ENCODE data around the gene PTPRK.

Gene PTPRK

GRCh38 chr6:128500014-128500413, 20.4 kb downstream of the PTPRK start:
- TF ChIP-seq, protein P1, sequence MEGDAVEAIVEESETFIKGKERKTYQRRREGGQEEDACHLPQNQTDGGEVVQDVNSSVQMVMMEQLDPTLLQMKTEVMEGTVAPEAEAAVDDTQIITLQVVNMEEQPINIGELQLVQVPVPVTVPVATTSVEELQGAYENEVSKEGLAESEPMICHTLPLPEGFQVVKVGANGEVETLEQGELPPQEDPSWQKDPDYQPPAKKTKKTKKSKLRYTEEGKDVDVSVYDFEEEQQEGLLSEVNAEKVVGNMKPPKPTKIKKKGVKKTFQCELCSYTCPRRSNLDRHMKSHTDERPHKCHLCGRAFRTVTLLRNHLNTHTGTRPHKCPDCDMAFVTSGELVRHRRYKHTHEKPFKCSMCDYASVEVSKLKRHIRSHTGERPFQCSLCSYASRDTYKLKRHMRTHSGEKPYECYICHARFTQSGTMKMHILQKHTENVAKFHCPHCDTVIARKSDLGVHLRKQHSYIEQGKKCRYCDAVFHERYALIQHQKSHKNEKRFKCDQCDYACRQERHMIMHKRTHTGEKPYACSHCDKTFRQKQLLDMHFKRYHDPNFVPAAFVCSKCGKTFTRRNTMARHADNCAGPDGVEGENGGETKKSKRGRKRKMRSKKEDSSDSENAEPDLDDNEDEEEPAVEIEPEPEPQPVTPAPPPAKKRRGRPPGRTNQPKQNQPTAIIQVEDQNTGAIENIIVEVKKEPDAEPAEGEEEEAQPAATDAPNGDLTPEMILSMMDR (IDR thresholded peaks at IDR 0.05; ENCODE audit: insufficient read depth, missing control alignments): no peak
- FAIRE-seq (no peak), DNase-seq (ENCODE audit: insufficient read length, low spot score) (no peak)

GRCh38 chr6:128499079-128499731, 21.2 kb downstream of the PTPRK start:
- TF ChIP-seq, protein P1 (IDR thresholded peaks at IDR 0.05; ENCODE audit: insufficient read depth, missing control alignments): no peak
- FAIRE-seq (no peak), DNase-seq (ENCODE audit: insufficient read length, low spot score) (no peak)

GRCh38 chr6:128498234-128498633, 22.2 kb downstream of the PTPRK start:
- TF ChIP-seq, protein P1 (IDR thresholded peaks at IDR 0.05; ENCODE audit: insufficient read depth, missing control alignments): no peak
- DNase-seq (ENCODE audit: insufficient read length, low spot score) (no peak), FAIRE-seq (no peak)

- DNase-seq (ENCODE audit: insufficient read length, low spot score): no peak
- FAIRE-seq: no peak
- TF ChIP-seq, protein P1 (IDR thresholded peaks at IDR 0.05; ENCODE audit: insufficient read depth, missing control alignments): no peak
Observed at GRCh38 chr6:128495536-128496333, 24.7 kb downstream of the PTPRK start.

DNA sequence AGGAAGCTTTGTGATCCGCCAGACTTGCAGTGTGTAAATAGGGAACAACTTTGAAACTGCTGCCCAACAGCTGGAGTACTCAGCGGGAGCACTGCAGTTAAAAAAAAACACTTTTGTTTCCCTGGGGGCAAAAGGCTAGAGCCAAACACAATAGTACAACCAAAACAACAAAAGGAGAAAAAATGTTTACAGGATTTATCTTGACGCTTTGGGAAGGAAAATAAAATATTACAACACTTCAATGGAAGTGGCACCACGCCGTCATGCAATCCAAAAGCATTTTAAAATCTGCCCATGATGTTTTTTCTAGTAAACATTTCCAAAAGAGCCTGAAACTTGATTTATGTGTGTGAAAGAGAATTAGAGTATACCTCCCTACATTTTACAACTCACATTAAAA, 26.0 kb downstream of the PTPRK start:
- TF ChIP-seq, protein P1 (IDR thresholded peaks at IDR 0.05; ENCODE audit: insufficient read depth, missing control alignments): no peak
- no peak for FAIRE-seq
- DNase-seq (ENCODE audit: insufficient read length, low spot score): no peak

GRCh38 chr6:128493877-128494276, 26.5 kb downstream of the PTPRK start:
- TF ChIP-seq, protein P1 (IDR thresholded peaks at IDR 0.05; ENCODE audit: insufficient read depth, missing control alignments): no peak
- no peak for FAIRE-seq
- DNase-seq (ENCODE audit: insufficient read length, low spot score): no peak

GRCh38 chr6:128492386-128492785, 28.0 kb downstream of the PTPRK start:
- TF ChIP-seq, protein P1 (IDR thresholded peaks at IDR 0.05; ENCODE audit: insufficient read depth, missing control alignments): no peak
- no peak for DNase-seq (ENCODE audit: insufficient read length, low spot score)
- no peak for FAIRE-seq
